KOPT-K1 (cell line): ENCODE data around the gene LYRM1.
"Not testable (repeated sequence)": the region's sequence is repeated elsewhere in the genome, so short reads cannot be mapped to it uniquely, and the experiment has no call there.

Experiments
- H3K27ac ChIP-seq: fragments of 200-600 bp; sonication (generic); 2 replicates; pipeline ENCODE4 v1.5.1; 2016; ENCODE audit warnings: antibody characterized with exemption, mild to moderate bottlenecking, low read depth, low read length; ENCODE audit not compliant: poor library complexity, severe bottlenecking
- H3K36me3 ChIP-seq: fragments of 200-600 bp; sonication (generic); 2 replicates; pipeline ENCODE4 v1.5.1; 2017; ENCODE audit warnings: antibody characterized with exemption, mild to moderate bottlenecking, low read length, moderate library complexity; ENCODE audit not compliant: insufficient read depth
- H3K9me3 ChIP-seq: fragments of 200-600 bp; sonication (generic); 2 replicates; pipeline ENCODE4 v1.5.1; 2017; ENCODE audit warnings: antibody characterized with exemption, low read length, mild to moderate bottlenecking; ENCODE audit not compliant: insufficient read depth, poor library complexity, severe bottlenecking

LYRM1 gene, protein sequence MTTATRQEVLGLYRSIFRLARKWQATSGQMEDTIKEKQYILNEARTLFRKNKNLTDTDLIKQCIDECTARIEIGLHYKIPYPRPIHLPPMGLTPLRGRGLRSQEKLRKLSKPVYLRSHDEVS

GRCh38 chr16:20900299-20901067 is at the start of gene LYRM1, which contains the start of gene DCUN1D3:
Gene LYRM1, plus strand, starts transcription at chr16:20900771. Its CDS starts 14,785 bp downstream, at chr16:20915556.
Gene DCUN1D3, minus strand, starts transcription at chr16:20900358. Its CDS starts 37,820 bp downstream, at chr16:20862538.
- H3K36me3 ChIP-seq = peaks cover 2% of the 10 kb centered on the region; the same call in 1 of the 2 replicates
- no peaks in the 10 kb centered on the region for H3K9me3 ChIP-seq
- peak within 1 kb of the TSS; percentile 82 for H3K27ac ChIP-seq

GRCh38 chr16:20850981-20851380 is 49.6 kb upstream of the LYRM1 start:
- no peak overlapping the region for H3K27ac ChIP-seq
- H3K9me3 ChIP-seq = no peaks in the 10 kb centered on the region
- H3K36me3 ChIP-seq = peaks cover 60% of the 10 kb centered on the region

- no peaks in the 10 kb centered on the region for H3K9me3 ChIP-seq
- no peak overlapping the region for H3K27ac ChIP-seq
These were observed 49.0 kb upstream of the LYRM1 start for GRCh38 chr16:20851601-20852000.

DNA sequence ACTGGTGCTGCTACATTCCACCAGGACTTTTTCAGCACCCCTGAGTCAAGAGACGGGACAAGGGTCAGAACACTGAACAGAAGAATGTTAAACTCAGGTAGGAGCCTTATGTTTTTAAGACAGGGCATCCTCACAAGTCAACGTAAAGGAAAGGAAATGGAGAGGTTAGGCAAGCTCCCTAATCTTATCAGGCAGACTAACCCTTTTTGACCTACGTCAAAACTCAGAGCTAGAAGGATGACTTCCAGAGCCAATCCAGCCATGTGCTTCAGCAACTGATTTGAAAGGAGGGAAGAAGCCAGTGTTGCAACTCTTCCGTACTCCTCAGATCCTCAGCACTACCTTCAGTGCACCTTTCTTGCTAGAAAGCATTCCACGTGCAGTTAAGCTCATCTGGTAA is 47.4 kb upstream of the LYRM1 start:
- peaks cover 43% of the 10 kb centered on the region; the same call in 1 of the 2 replicates for H3K36me3 ChIP-seq
- no peak overlapping the region for H3K27ac ChIP-seq
- H3K9me3 ChIP-seq = no peaks in the 10 kb centered on the region

More at GRCh38 chr16:20851601-20852000, 49.0 kb upstream of the LYRM1 start:
- H3K36me3 ChIP-seq = peaks cover 54% of the 10 kb centered on the region

DNA sequence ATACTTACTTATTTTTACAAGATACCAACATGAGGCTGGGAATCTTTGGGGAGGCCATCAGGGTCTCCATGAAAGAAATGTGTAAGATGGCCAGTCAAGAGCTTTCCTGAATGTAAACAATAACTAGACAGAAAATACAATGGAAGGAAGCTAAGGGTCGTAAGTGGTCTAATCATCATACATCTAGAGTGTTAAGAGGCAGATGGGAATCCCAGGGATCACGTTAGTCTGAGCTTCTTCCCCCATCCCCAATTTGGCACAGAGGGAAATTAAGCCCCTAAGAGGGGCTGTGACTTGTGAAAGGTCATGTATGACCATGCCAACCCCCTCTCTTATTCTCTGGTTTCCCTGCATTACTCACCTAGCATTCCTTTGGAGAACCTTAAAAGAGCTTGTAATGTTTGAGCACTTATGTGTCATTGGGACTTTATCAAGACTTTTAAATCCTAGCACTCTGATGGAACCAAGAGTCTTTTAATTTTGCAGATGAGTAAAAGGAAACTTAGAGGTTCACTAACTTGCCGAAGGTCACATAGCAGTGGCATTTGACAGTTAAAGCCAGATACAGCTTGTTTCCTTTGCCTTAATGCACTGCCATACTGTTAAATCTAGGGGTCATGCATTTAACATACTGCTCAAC is 46.5 kb upstream of the LYRM1 start:
- no peaks in the 10 kb centered on the region for H3K9me3 ChIP-seq
- peaks cover 38% of the 10 kb centered on the region; the same call in 1 of the 2 replicates for H3K36me3 ChIP-seq
- H3K27ac ChIP-seq = no peak overlapping the region

GRCh38 chr16:20854963-20855362 is 45.6 kb upstream of the LYRM1 start:
- H3K27ac ChIP-seq = no peak overlapping the region
- H3K9me3 ChIP-seq = no peaks in the 10 kb centered on the region
- peaks cover 35% of the 10 kb centered on the region; the same call in 1 of the 2 replicates for H3K36me3 ChIP-seq

GRCh38 chr16:20857281-20857680 is 43.3 kb upstream of the LYRM1 start:
- H3K27ac ChIP-seq = no peak overlapping the region
- no peaks in the 10 kb centered on the region for H3K9me3 ChIP-seq
- H3K36me3 ChIP-seq = peaks cover 29% of the 10 kb centered on the region; the same call in 1 of the 2 replicates

- Histone ChIP-seq H3K27ac (no peak overlapping the region), H3K36me3 (peaks cover 18% of the 10 kb centered on the region; the same call in 1 of the 2 replicates), H3K9me3 (no peaks in the 10 kb centered on the region)
These were observed 41.3 kb upstream of the LYRM1 start for GRCh38 chr16:20859229-20859628.

DNA sequence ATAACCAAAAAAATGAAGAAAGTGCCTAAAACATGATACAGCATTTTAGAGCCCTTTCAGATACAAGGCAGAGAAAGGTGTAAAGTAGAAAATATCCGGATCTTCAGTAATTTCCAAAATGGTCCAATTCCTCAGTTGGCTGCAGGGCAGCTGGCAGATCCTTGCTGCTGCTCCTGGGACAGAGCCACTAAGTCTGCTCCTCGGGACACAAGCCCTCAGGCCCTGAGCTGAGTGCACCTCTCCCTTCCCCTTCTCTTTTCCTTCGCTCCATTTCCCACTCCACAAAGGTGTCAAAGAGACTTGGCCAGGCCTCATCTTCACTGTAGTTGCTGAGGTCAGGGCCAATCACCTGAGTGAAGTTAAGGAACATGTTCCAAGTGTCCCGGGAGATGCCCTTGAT is 40.9 kb upstream of the LYRM1 start:
- no peaks in the 10 kb centered on the region for H3K9me3 ChIP-seq
- H3K27ac ChIP-seq = no peak overlapping the region
- peaks cover 13% of the 10 kb centered on the region; the same call in 1 of the 2 replicates for H3K36me3 ChIP-seq

DNA sequence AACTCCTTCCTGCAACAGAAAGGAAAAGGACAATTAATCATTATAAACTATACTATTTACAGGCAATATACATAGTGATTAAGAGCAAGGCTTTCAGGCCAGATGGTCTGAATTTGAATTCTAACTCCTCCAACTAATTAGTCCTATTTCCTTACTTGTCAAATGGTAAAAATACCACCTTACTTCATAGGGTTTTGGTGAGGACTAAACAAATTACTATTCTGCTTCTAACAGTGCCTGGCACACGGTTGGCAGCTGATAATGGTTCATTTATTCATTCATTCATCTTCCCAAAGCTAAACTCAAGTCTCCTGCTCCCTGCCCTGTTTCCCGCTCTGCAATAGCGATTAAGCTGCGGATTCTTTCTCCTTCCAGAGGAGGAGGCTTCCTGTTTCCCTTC is 40.2 kb upstream of the LYRM1 start:
- no peak overlapping the region for H3K27ac ChIP-seq
- H3K36me3 ChIP-seq = peaks cover 9% of the 10 kb centered on the region; the same call in 1 of the 2 replicates
- H3K9me3 ChIP-seq = no peaks in the 10 kb centered on the region

GRCh38 chr16:20860995-20861394 is 39.6 kb upstream of the LYRM1 start:
- H3K9me3 ChIP-seq, H3K27ac ChIP-seq, H3K36me3 ChIP-seq: not testable (repeated sequence)

- H3K36me3 ChIP-seq = peaks cover 6% of the 10 kb centered on the region; the same call in 1 of the 2 replicates
- no peaks in the 10 kb centered on the region for H3K9me3 ChIP-seq
- no peak overlapping the region for H3K27ac ChIP-seq
These were observed 38.2 kb upstream of the LYRM1 start for GRCh38 chr16:20862162-20862960.

GRCh38 chr16:20864376-20864775 is 36.2 kb upstream of the LYRM1 start:
- not testable (repeated sequence) for H3K9me3 ChIP-seq, H3K36me3 ChIP-seq, H3K27ac ChIP-seq

GRCh38 chr16:20865420-20866131 is 35.0 kb upstream of the LYRM1 start:
- Histone ChIP-seq H3K27ac (no peak overlapping the region), H3K9me3 (no peaks in the 10 kb centered on the region), H3K36me3 (no peaks in the 10 kb centered on the region)
